Measurements from ENCODE around the gene CFAP410.

GRCh38 chr21:44384968-44385367 lies 45.8 kb upstream of the CFAP410 start:
- TF ChIP-seq CTCF (IDR thresholded peaks at IDR 0.05) (no peak), POLR2A (IDR thresholded peaks at IDR 0.05) (no peak), POLR2AphosphoS5 (IDR thresholded peaks at IDR 0.05) (no peak)

All from breast epithelium (tissue), 3 donors.